SIG-M5 (cell line): ENCODE data around the gene FEM1A.

Experiments
- DNase-seq: peaks from one replicate; lab custom pipeline; 2025; lab: John Stamatoyannopoulos, UW

The FEM1A gene

GRCh38 chr19:4849019-4849418, 57.5 kb downstream of the FEM1A start:
- DNase-seq = no peak
